GM19193 (cell line): ENCODE data around the gene C1QBP.

ENCODE experiments used
- POLR2A ChIP-seq: IDR thresholded peaks from 4 replicates; pipeline ENCODE4 v1.6.1; 2011; ENCODE audit not compliant: insufficient read depth, insufficient read length; ENCODE audit errors: extremely low read depth

Gene C1QBP

GRCh38 chr17:5416901-5417300 lies 22.1 kb downstream of the C1QBP start:
- TF ChIP-seq POLR2A = no peak

GRCh38 chr17:5413682-5414081 lies 25.3 kb downstream of the C1QBP start:
- TF ChIP-seq POLR2A = no peak

- no peak for TF ChIP-seq POLR2A
These were observed 28.2 kb downstream of the C1QBP start for GRCh38 chr17:5410594-5411272.

GRCh38 chr17:5408186-5408585 lies 30.8 kb downstream of the C1QBP start:
- TF ChIP-seq POLR2A = no peak

- TF ChIP-seq POLR2A = no peak
These were observed 33.6 kb downstream of the C1QBP start for GRCh38 chr17:5405400-5405799.

- no peak for TF ChIP-seq POLR2A
These were observed 39.2 kb downstream of the C1QBP start for GRCh38 chr17:5399767-5400166.

- TF ChIP-seq POLR2A = no peak
These were observed 42.3 kb downstream of the C1QBP start for GRCh38 chr17:5396612-5397011.

GRCh38 chr17:5391678-5392077 lies 47.3 kb downstream of the C1QBP start:
- no peak for TF ChIP-seq POLR2A
